ENCODE measurements around the gene VANGL2. TPM values are rescaled to one million over a fixed set of nuclear protein-coding genes. Genes with fewer than 3 reads are reported as not detected.

VANGL2 gene
- total and polyA plus RNA-seq, 4 donors = 0.07 to 1.4 (median 0.12) TPM

- 12% methylated on average over 5 of the region's 5 CpGs for WGBS
- no peaks in the 10 kb centered on the region for H3K36me3 ChIP-seq (ENCODE audit: control insufficient read depth in 4 of 4, insufficient read depth in 3 of 4, low read depth in 1 of 4, low read length in 3 of 4)
- no peak overlapping the region for H3K9ac ChIP-seq (ENCODE audit: low read depth in 1 of 2, low read length in 2 of 2)
- peaks cover 0 to 7% (median 1%) of the 10 kb centered on the region in 4 donors for H3K4me1 ChIP-seq (ENCODE audit: control insufficient read depth in 4 of 4, insufficient read depth in 4 of 4, low read length in 3 of 4)
- TF ChIP-seq GABPA (IDR thresholded peaks at IDR 0.05 in 1 of 2, conservative IDR thresholded peaks at IDR 0.05 in 1 of 2) = no peak
- no peak for TF ChIP-seq SP1 (IDR thresholded peaks at IDR 0.05)
- TF ChIP-seq RXRA (IDR thresholded peaks at IDR 0.05) = no peak
- TF ChIP-seq NR2F2 (IDR thresholded peaks at IDR 0.05) = no peak
- no peak for TF ChIP-seq ATF3 (IDR thresholded peaks at IDR 0.05)
- no peak for TF ChIP-seq HNF4A (conservative IDR thresholded peaks at IDR 0.05)
- TF ChIP-seq, protein P1, sequence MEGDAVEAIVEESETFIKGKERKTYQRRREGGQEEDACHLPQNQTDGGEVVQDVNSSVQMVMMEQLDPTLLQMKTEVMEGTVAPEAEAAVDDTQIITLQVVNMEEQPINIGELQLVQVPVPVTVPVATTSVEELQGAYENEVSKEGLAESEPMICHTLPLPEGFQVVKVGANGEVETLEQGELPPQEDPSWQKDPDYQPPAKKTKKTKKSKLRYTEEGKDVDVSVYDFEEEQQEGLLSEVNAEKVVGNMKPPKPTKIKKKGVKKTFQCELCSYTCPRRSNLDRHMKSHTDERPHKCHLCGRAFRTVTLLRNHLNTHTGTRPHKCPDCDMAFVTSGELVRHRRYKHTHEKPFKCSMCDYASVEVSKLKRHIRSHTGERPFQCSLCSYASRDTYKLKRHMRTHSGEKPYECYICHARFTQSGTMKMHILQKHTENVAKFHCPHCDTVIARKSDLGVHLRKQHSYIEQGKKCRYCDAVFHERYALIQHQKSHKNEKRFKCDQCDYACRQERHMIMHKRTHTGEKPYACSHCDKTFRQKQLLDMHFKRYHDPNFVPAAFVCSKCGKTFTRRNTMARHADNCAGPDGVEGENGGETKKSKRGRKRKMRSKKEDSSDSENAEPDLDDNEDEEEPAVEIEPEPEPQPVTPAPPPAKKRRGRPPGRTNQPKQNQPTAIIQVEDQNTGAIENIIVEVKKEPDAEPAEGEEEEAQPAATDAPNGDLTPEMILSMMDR (IDR thresholded peaks at IDR 0.05; ENCODE audit: low read depth, low read length, missing input control) = peak; percentile 93
- no peak for TF ChIP-seq FOXA1 (IDR thresholded peaks at IDR 0.05)
- TF ChIP-seq RAD21 (IDR thresholded peaks at IDR 0.05) = peak; percentile 95 to 98
- no peak for TF ChIP-seq REST (IDR thresholded peaks at IDR 0.05)
- no peak for TF ChIP-seq MAX (IDR thresholded peaks at IDR 0.05)
- peak; percentile 60 for TF ChIP-seq YY1 (IDR thresholded peaks at IDR 0.05)
- TF ChIP-seq FOXA2 (IDR thresholded peaks at IDR 0.05) = peak; percentile 8
- TF ChIP-seq TAF1 (conservative IDR thresholded peaks at IDR 0.05) = no peak
- H3K27ac ChIP-seq (ENCODE audit: low read depth in 1 of 2, low read length in 2 of 2) = no peak overlapping the region
- no peak overlapping the region for H3K4me3 ChIP-seq (ENCODE audit: low read depth in 1 of 3, low read length in 3 of 3)
- no peaks in the 10 kb centered on the region for H3K27me3 ChIP-seq (ENCODE audit: control insufficient read depth in 4 of 4, insufficient read depth in 4 of 4, low read length in 3 of 4)
- DNase-seq (ENCODE audit: low spot score) = no peak
- no peaks in the 10 kb centered on the region for H3K9me3 ChIP-seq (ENCODE audit: control insufficient read depth in 4 of 4, low read length in 3 of 4)
These were observed 23.7 kb upstream of the VANGL2 start for GRCh38 chr1:160376525-160377131.

GRCh38 chr1:160377585-160378206, 22.7 kb upstream of the VANGL2 start:
- Histone ChIP-seq H3K4me1 (ENCODE audit: control insufficient read depth in 4 of 4, insufficient read depth in 4 of 4, low read length in 3 of 4) (peaks cover 0 to 7% (median 1%) of the 10 kb centered on the region in 4 donors), H3K27me3 (ENCODE audit: control insufficient read depth in 4 of 4, insufficient read depth in 4 of 4, low read length in 3 of 4) (no peaks in the 10 kb centered on the region), H3K9me3 (ENCODE audit: control insufficient read depth in 4 of 4, low read length in 3 of 4) (no peaks in the 10 kb centered on the region), H3K4me3 (ENCODE audit: low read depth in 1 of 3, low read length in 3 of 3) (no peak overlapping the region), H3K36me3 (ENCODE audit: control insufficient read depth in 4 of 4, insufficient read depth in 3 of 4, low read depth in 1 of 4, low read length in 3 of 4) (no peaks in the 10 kb centered on the region), H3K9ac (ENCODE audit: low read depth in 1 of 2, low read length in 2 of 2) (no peak overlapping the region), H3K27ac (ENCODE audit: low read depth in 1 of 2, low read length in 2 of 2) (no peak overlapping the region)
- WGBS = 84% methylated on average over 7 of the region's 7 CpGs
- no peak for DNase-seq (ENCODE audit: low spot score)
- no peak for TF ChIP-seq YY1 (IDR thresholded peaks at IDR 0.05)
- no peak for TF ChIP-seq REST (IDR thresholded peaks at IDR 0.05)
- no peak for TF ChIP-seq EGR1 (IDR thresholded peaks at IDR 0.05; ENCODE audit: low read depth in 2 of 2)
- TF ChIP-seq FOXA2 (IDR thresholded peaks at IDR 0.05) = no peak
- TF ChIP-seq GABPA (IDR thresholded peaks at IDR 0.05 in 1 of 2, conservative IDR thresholded peaks at IDR 0.05 in 1 of 2) = no peak
- TF ChIP-seq RXRA (IDR thresholded peaks at IDR 0.05) = no peak
- no peak for TF ChIP-seq ATF3 (IDR thresholded peaks at IDR 0.05)
- TF ChIP-seq JUND (IDR thresholded peaks at IDR 0.05) = no peak
- no peak for TF ChIP-seq TAF1 (conservative IDR thresholded peaks at IDR 0.05)
- no peak for TF ChIP-seq HNF4A (conservative IDR thresholded peaks at IDR 0.05)
- no peak for TF ChIP-seq NR2F2 (IDR thresholded peaks at IDR 0.05)
- TF ChIP-seq ZBTB33 (IDR thresholded peaks at IDR 0.05) = no peak
- TF ChIP-seq HNF4G (IDR thresholded peaks at IDR 0.05) = no peak
- no peak for TF ChIP-seq RAD21 (IDR thresholded peaks at IDR 0.05)
- TF ChIP-seq SP1 (IDR thresholded peaks at IDR 0.05) = no peak
- TF ChIP-seq MAX (IDR thresholded peaks at IDR 0.05) = no peak

All from liver (tissue), 9 donors.